ENCODE data around the gene DIP2B.

The DIP2B gene

GRCh38 chr12:50507474-50507838, 2.7 kb downstream of the DIP2B start:
- TF ChIP-seq CTCF (IDR thresholded peaks at IDR 0.05) = no peak
- Histone ChIP-seq H3K27ac (no peak overlapping the region), H3K4me3 (no peak overlapping the region), H3K27me3 (no peaks in the 10 kb centered on the region), H3K4me1 (peaks cover 0 to 42% (median 25%) of the 10 kb centered on the region in 4 donors), H3K9me3 (no peaks in the 10 kb centered on the region), H3K36me3 (no peaks in the 10 kb centered on the region)
- intact Hi-C loops (cut with DNase I; ENCODE audit: low total_unique reads) = no loop called here
- DNase-seq = no peak

GRCh38 chr12:50507930-50508329, 3.1 kb downstream of the DIP2B start:
- no peaks in the 10 kb centered on the region for H3K9me3 ChIP-seq
- intact Hi-C loops (cut with DNase I; ENCODE audit: low total_unique reads) = no loop called here
- H3K36me3 ChIP-seq = no peaks in the 10 kb centered on the region
- DNase-seq = no peak
- no peak overlapping the region for H3K4me3 ChIP-seq
- no peak overlapping the region for H3K27ac ChIP-seq
- H3K27me3 ChIP-seq = no peaks in the 10 kb centered on the region
- peaks cover 0 to 42% (median 25%) of the 10 kb centered on the region in 4 donors for H3K4me1 ChIP-seq
- TF ChIP-seq CTCF (IDR thresholded peaks at IDR 0.05) = no peak

- H3K4me3 ChIP-seq = no peak overlapping the region
- no peaks in the 10 kb centered on the region for H3K9me3 ChIP-seq
- no peak for DNase-seq
- no peak for TF ChIP-seq CTCF (IDR thresholded peaks at IDR 0.05)
- intact Hi-C loops (cut with DNase I; ENCODE audit: low total_unique reads) = no loop called here
- H3K4me1 ChIP-seq = peaks cover 0 to 42% (median 25%) of the 10 kb centered on the region in 4 donors
- H3K27ac ChIP-seq = no peak overlapping the region
- no peaks in the 10 kb centered on the region for H3K27me3 ChIP-seq
- H3K36me3 ChIP-seq = no peaks in the 10 kb centered on the region
These were observed 3.6 kb downstream of the DIP2B start for GRCh38 chr12:50508414-50508813.

- no peaks in the 10 kb centered on the region for H3K36me3 ChIP-seq
- TF ChIP-seq CTCF (IDR thresholded peaks at IDR 0.05) = no peak
- intact Hi-C loops (cut with DNase I; ENCODE audit: low total_unique reads) = no loop called here
- peaks cover 0 to 42% (median 25%) of the 10 kb centered on the region in 4 donors for H3K4me1 ChIP-seq
- no peak overlapping the region for H3K4me3 ChIP-seq
- no peak overlapping the region for H3K27ac ChIP-seq
- H3K27me3 ChIP-seq = no peaks in the 10 kb centered on the region
- no peak for DNase-seq
- no peaks in the 10 kb centered on the region for H3K9me3 ChIP-seq
These were observed 4.3 kb downstream of the DIP2B start for GRCh38 chr12:50508970-50509663.

GRCh38 chr12:50514526-50515276, 9.9 kb downstream of the DIP2B start:
- DNase-seq = no peak
- Histone ChIP-seq H3K4me3 (no peak overlapping the region), H3K9me3 (no peaks in the 10 kb centered on the region), H3K27me3 (no peaks in the 10 kb centered on the region), H3K4me1 (peaks cover 0 to 20% (median 0%) of the 10 kb centered on the region in 4 donors), H3K27ac (no peak overlapping the region), H3K36me3 (no peaks in the 10 kb centered on the region)
- intact Hi-C loops (cut with DNase I; ENCODE audit: low total_unique reads) = no loop called here
- no peak for TF ChIP-seq CTCF (IDR thresholded peaks at IDR 0.05)

All from tibial artery (tissue), 4 donors.